A375 (cell line): ENCODE results near the gene ZC3H7A. TPM values are rescaled to one million over a fixed set of nuclear protein-coding genes. Genes with fewer than 3 reads are reported as not detected.

ENCODE experiments used
- small RNA-seq: library from RNA; depleted of rRNA; stranded (forward); fragments of <200 nt; gene quantifications from one replicate; pipeline ENCODE3, GENCODE V24; 2014
- total RNA-seq: library from RNA; depleted of rRNA; stranded (reverse); fragments of >200 nt; shearing (Covaris generic); gene quantifications from 2 replicates; pipeline ENCODE4 v1.2.3, GENCODE V29; 2014; rRNA removed

Gene ZC3H7A
- total RNA-seq = 82.1 and 88.6 TPM in 2 replicates

GRCh38 chr16:11797166-11797956 is at the start of gene ZC3H7A:
ZC3H7A (minus strand) TSS chr16:11797258; CDS start chr16:11782354, 14,904 bp downstream.

GRCh38 chr16:11742536-11743307 is 54.3 kb downstream of the ZC3H7A start, which contains the start of gene TXNDC11:
TXNDC11 (minus strand) TSS chr16:11742857; CDS start chr16:11742730, 127 bp downstream.

Small RNAs within 50 kb of the gene (small RNA-seq; reads per million reads assigned to genes)
- gene RF00017 = not detected

Other genes with a start within 250 kb of the ZC3H7A start
- gene LITAF, start 210.3 kb downstream of the ZC3H7A start, total RNA-seq = 18.8 and 20.2 TPM in 2 replicates
- gene SNN, start 128.8 kb downstream of the ZC3H7A start, total RNA-seq = 2.4 and 2.9 TPM in 2 replicates
- gene TXNDC11, start 54.4 kb downstream of the ZC3H7A start, total RNA-seq = 31.4 and 32.1 TPM in 2 replicates
- gene RSL1D1, start 54.3 kb upstream of the ZC3H7A start, total RNA-seq = 315 and 433 TPM in 2 replicates
- 69.9 and 91.9 TPM in 2 replicates for gene GSPT1, start 118.7 kb upstream of the ZC3H7A start, total RNA-seq
- 1.7 TPM in 2 replicates for gene NPIPB2, start 144.8 kb upstream of the ZC3H7A start, total RNA-seq
- 0.11 TPM in 1 of 2 replicates, not detected in the other for gene TNFRSF17, start 168.0 kb upstream of the ZC3H7A start, total RNA-seq
- 8.3 and 10.3 TPM in 2 replicates for gene SNX29, start 179.5 kb upstream of the ZC3H7A start, total RNA-seq